HepG2 (cell line): ENCODE measurements around the gene ANKRD12. TPM values are rescaled to one million over a fixed set of nuclear protein-coding genes. Genes with fewer than 3 reads are reported as not detected.

ENCODE experiments used
- ETV5 ChIP-seq: IDR thresholded peaks from 2 replicates; pipeline ENCODE4 v1.6.1; 2018; ENCODE audit warnings: missing biosample characterization, missing genetic modification reagents, inconsistent platforms, borderline replicate concordance
- FOSL2 ChIP-seq: sonication (generic); formaldehyde crosslinking; IDR thresholded peaks from 2 replicates; pipeline ENCODE4 v1.4.0; 2020; ENCODE audit warnings: missing genetic modification reagents
- GZF1 ChIP-seq: sonication (generic); formaldehyde crosslinking; IDR thresholded peaks from 2 replicates; pipeline ENCODE4 v1.5.1; 2020; ENCODE audit warnings: mild to moderate bottlenecking, missing genetic modification reagents
- POLR2AphosphoS5 ChIP-seq: IDR thresholded peaks from 2 replicates; pipeline ENCODE4 v1.6.1; 2012; ENCODE audit warnings: low read depth, low read length
- RBM22 ChIP-seq: fragments of 200-400 bp; formaldehyde crosslinking; optimal IDR thresholded peaks from 2 replicates; pipeline ENCODE3; 2017; ENCODE audit warnings: mild to moderate bottlenecking, low read length, moderate library complexity
- REST ChIP-seq, 2 experiments: IDR thresholded peaks; 2 replicates each; pipeline ENCODE4 v1.6.1; 2011 to 2012; ENCODE audit warnings: low read length in 2 of 2, borderline replicate concordance in 1 of 2, low read depth in 1 of 2, mild to moderate bottlenecking in 1 of 2, moderate library complexity in 1 of 2
- SNAPC5 ChIP-seq: sonication (generic); formaldehyde crosslinking; IDR thresholded peaks from 2 replicates; pipeline ENCODE4 v1.8.1; 2023; ENCODE audit warnings: mild to moderate bottlenecking, missing genetic modification reagents, borderline replicate concordance
- ZNF253 ChIP-seq: sonication (generic); formaldehyde crosslinking; IDR thresholded peaks from 2 replicates; pipeline ENCODE4 v1.8.0; 2022; ENCODE audit warnings: mild to moderate bottlenecking, missing genetic modification reagents, borderline replicate concordance
- polyA plus RNA-seq, 8 experiments: library from polyadenylated mRNA; depleted of rRNA in 3 of 8; stranded (reverse) in 7 of 8; unstranded in 1 of 8; fragments of >200 nt; fragmentation: Illumina TruSeq in 4 of 8; extraction: Trizol in 4 of 8; gene quantifications; 2 replicates each; pipeline versions ENCODE4 v1.2.1 to v1.2.3, GENCODE V29; 2011 to 2016; ENCODE audit warnings: low read depth in 4 of 8, missing spikeins in 1 of 8, mixed read lengths in 1 of 8; ENCODE audit not compliant: insufficient read depth in 1 of 8
- total RNA-seq, 5 experiments: library from RNA; depleted of rRNA; stranded (reverse); fragments of >200 nt; fragmentation: Illumina TruSeq; extraction: Trizol; gene quantifications; 2 replicates each; pipeline ENCODE4 v1.2.3, GENCODE V29; 2016; ENCODE audit warnings: low read depth in 1 of 5
- TF ChIP-seq, protein P1 (sequence below): sonication (generic); formaldehyde crosslinking; IDR thresholded peaks from 2 replicates; pipeline ENCODE4 v1.5.0; 2020; ENCODE audit warnings: mild to moderate bottlenecking, low read depth, missing genetic modification reagents, borderline replicate concordance
- TF ChIP-seq, protein P2 (sequence below): IDR thresholded peaks from 2 replicates; pipeline ENCODE4 v1.6.1; 2012; ENCODE audit warnings: low read length, improper control_type of control experiment

ANKRD12 gene
- total and polyA plus RNA-seq, 2 of the 13 experiments (the other 11 are each of a cell fraction or from before 2014, with no cell fraction given): 6.0 to 23.2 TPM

- TF ChIP-seq ZNF253 (CRISPR knock-in tag) (no peak), RBM22 (peak; percentile 61), REST (IDR thresholded peaks at IDR 0.05; ENCODE audit: borderline replicate concordance in 1 of 2, low read depth in 1 of 2, low read length in 2 of 2) (no peak), GZF1 (CRISPR knock-in tag) (no peak), SNAPC5 (CRISPR knock-in tag) (no peak), POLR2AphosphoS5 (no peak), FOSL2 (CRISPR knock-in tag) (peak; percentile 41; the same call in 1 of the 2 replicates), ETV5 (CRISPR knock-in tag) (peak; percentile 93)
- TF ChIP-seq, protein P1, sequence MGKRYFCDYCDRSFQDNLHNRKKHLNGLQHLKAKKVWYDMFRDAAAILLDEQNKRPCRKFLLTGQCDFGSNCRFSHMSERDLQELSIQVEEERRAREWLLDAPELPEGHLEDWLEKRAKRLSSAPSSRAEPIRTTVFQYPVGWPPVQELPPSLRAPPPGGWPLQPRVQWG (CRISPR knock-in tag): no peak
- TF ChIP-seq, protein P2, sequence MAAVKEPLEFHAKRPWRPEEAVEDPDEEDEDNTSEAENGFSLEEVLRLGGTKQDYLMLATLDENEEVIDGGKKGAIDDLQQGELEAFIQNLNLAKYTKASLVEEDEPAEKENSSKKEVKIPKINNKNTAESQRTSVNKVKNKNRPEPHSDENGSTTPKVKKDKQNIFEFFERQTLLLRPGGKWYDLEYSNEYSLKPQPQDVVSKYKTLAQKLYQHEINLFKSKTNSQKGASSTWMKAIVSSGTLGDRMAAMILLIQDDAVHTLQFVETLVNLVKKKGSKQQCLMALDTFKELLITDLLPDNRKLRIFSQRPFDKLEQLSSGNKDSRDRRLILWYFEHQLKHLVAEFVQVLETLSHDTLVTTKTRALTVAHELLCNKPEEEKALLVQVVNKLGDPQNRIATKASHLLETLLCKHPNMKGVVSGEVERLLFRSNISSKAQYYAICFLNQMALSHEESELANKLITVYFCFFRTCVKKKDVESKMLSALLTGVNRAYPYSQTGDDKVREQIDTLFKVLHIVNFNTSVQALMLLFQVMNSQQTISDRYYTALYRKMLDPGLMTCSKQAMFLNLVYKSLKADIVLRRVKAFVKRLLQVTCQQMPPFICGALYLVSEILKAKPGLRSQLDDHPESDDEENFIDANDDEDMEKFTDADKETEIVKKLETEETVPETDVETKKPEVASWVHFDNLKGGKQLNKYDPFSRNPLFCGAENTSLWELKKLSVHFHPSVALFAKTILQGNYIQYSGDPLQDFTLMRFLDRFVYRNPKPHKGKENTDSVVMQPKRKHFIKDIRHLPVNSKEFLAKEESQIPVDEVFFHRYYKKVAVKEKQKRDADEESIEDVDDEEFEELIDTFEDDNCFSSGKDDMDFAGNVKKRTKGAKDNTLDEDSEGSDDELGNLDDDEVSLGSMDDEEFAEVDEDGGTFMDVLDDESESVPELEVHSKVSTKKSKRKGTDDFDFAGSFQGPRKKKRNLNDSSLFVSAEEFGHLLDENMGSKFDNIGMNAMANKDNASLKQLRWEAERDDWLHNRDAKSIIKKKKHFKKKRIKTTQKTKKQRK: no peak
These were observed 78.8 kb downstream of the ANKRD12 start (continued) for GRCh38 chr18:9215221-9215933.
